ENCODE results near the gene DLD. TPM values are rescaled to one million over a fixed set of nuclear protein-coding genes. Genes with fewer than 3 reads are reported as not detected.
"Not testable (repeated sequence)": the region's sequence is repeated elsewhere in the genome, so short reads cannot be mapped to it uniquely, and the experiment has no call there.

The DLD gene
- total and polyA plus RNA-seq, 2 of the 13 experiments (the other 11 are each of a cell fraction or from before 2014, with no cell fraction given) = 56.8 to 95.2 TPM

- CTCF ChIA-PET (ENCODE audit: low intra/inter-chr PET ratio, low total read pairs); FAIRE-seq; DNase-seq (ENCODE audit: low spot score); H3K4me2 ChIP-seq (ENCODE audit: low read depth, low read length); H3K79me2 ChIP-seq (ENCODE audit: insufficient read depth, low read length); H3K36me3 ChIP-seq (replicated peaks in 1 of 2; ENCODE audit: control insufficient read depth in 1 of 2, insufficient read depth in 2 of 2, low read length in 2 of 2); ATAC-seq; H3K9ac ChIP-seq (ENCODE audit: insufficient read depth, low read depth, low read length); BruUV-seq (replicated peaks); H3K9me3 ChIP-seq (ENCODE audit: low read length); H3K4me3 ChIP-seq (replicated peaks in 1 of 3; ENCODE audit: insufficient read depth in 1 of 3, low read depth in 2 of 3, low read length in 3 of 3); H4K20me1 ChIP-seq (ENCODE audit: insufficient read depth, low read length); H3K4me1 ChIP-seq (ENCODE audit: insufficient read depth, low read length); intact Hi-C loops (cut with micrococcal nuclease; ENCODE audit: unreplicated experiment); POLR2A ChIA-PET; in situ Hi-C loops (cut with HindIII; ENCODE audit: extremely low pct_ligation_motif_present, low pct_unique_long_range_greater_than_20kb); H2AFZ ChIP-seq (ENCODE audit: low read length); H3K27ac ChIP-seq (ENCODE audit: extremely low read length, insufficient read depth, low read length): not testable (repeated sequence)
- peaks cover 0 to 22% of the 10 kb centered on the region in 2 experiments; a peak in 4 of 5 replicates for H3K27me3 ChIP-seq (ENCODE audit: control insufficient read depth in 1 of 2, insufficient read depth in 2 of 2, low read length in 2 of 2)
- 95% methylated on average over 10 of the region's 31 CpGs for WGBS (ENCODE audit: low lambda C conversion rate)
Observed at GRCh38 chr7:107848211-107848610, 42.8 kb upstream of the DLD start.

- Histone ChIP-seq H3K4me1 (ENCODE audit: insufficient read depth, low read length) (peaks cover 6% of the 10 kb centered on the region), H3K79me2 (ENCODE audit: insufficient read depth, low read length) (no peaks in the 10 kb centered on the region), H3K4me3 (replicated peaks in 1 of 3; ENCODE audit: insufficient read depth in 1 of 3, low read depth in 2 of 3, low read length in 3 of 3) (no peak overlapping the region), H3K27me3 (ENCODE audit: control insufficient read depth in 1 of 2, insufficient read depth in 2 of 2, low read length in 2 of 2) (peaks cover 0 to 28% of the 10 kb centered on the region in 2 experiments; a peak in 4 of 5 replicates), H3K36me3 (replicated peaks in 1 of 2; ENCODE audit: control insufficient read depth in 1 of 2, insufficient read depth in 2 of 2, low read length in 2 of 2) (no peaks in the 10 kb centered on the region), H3K4me2 (ENCODE audit: low read depth, low read length) (no peak overlapping the region), H3K9ac (ENCODE audit: insufficient read depth, low read depth, low read length) (no peak overlapping the region), H3K9me3 (ENCODE audit: low read length) (no peaks in the 10 kb centered on the region), H3K27ac (ENCODE audit: extremely low read length, insufficient read depth, low read length) (no peak overlapping the region), H4K20me1 (ENCODE audit: insufficient read depth, low read length) (no peaks in the 10 kb centered on the region), H2AFZ (ENCODE audit: low read length) (no peak overlapping the region)
- FAIRE-seq = no peak
- DNase-seq (ENCODE audit: low spot score) = no peak
- CTCF ChIA-PET (ENCODE audit: low intra/inter-chr PET ratio, low total read pairs) = no interaction called here
- in situ Hi-C loops (cut with HindIII; ENCODE audit: extremely low pct_ligation_motif_present, low pct_unique_long_range_greater_than_20kb) = loop anchor here (25.0 kb wide), 1 partner anchor 388 kb away; the partner anchor contains the start of gene GPR22
- POLR2A ChIA-PET = no interaction called here
- 66% methylated on average over 4 of the region's 4 CpGs for WGBS (ENCODE audit: low lambda C conversion rate)
- intact Hi-C loops (cut with micrococcal nuclease; ENCODE audit: unreplicated experiment) = no loop called here
- ATAC-seq = no peak
- no TSS peak for BruUV-seq (replicated peaks)
- no peak for TF ChIP-seq SYNCRIP (IDR thresholded peaks at IDR 0.05; ENCODE audit: insufficient read depth, low read depth, low read length)
- no peak for TF ChIP-seq SIX4 (CRISPR knock-in tag; IDR thresholded peaks at IDR 0.05)
- no peak for TF ChIP-seq SSRP1 (CRISPR knock-in tag; IDR thresholded peaks at IDR 0.05)
- TF ChIP-seq ZNF530 (CRISPR knock-in tag; IDR thresholded peaks at IDR 0.05; ENCODE audit: low read depth) = no peak
- TF ChIP-seq SP4 (CRISPR knock-in tag; IDR thresholded peaks at IDR 0.05) = no peak
- TF ChIP-seq YEATS2 (CRISPR knock-in tag; IDR thresholded peaks at IDR 0.05; ENCODE audit: borderline replicate concordance) = no peak
- TF ChIP-seq ZNF350 (CRISPR knock-in tag; IDR thresholded peaks at IDR 0.05; ENCODE audit: borderline replicate concordance, low read depth) = no peak
- TF ChIP-seq STAT5B (CRISPR knock-in tag; IDR thresholded peaks at IDR 0.05) = no peak
- TF ChIP-seq RAD21 (CRISPR knock-in tag; IDR thresholded peaks at IDR 0.05) = no peak
- TF ChIP-seq ZNF44 (CRISPR knock-in tag; IDR thresholded peaks at IDR 0.05) = no peak
- TF ChIP-seq THAP11 (CRISPR knock-in tag; IDR thresholded peaks at IDR 0.05) = no peak
- no peak for TF ChIP-seq CEBPZ (IDR thresholded peaks at IDR 0.05; ENCODE audit: low read length)
- TF ChIP-seq ZNF552 (CRISPR knock-in tag; IDR thresholded peaks at IDR 0.05; ENCODE audit: borderline replicate concordance) = no peak
- no peak for TF ChIP-seq ZNF207 (IDR thresholded peaks at IDR 0.05; ENCODE audit: borderline replicate concordance)
- TF ChIP-seq RBFOX2 (IDR thresholded peaks at IDR 0.05; ENCODE audit: low read depth, low read length) = no peak
Observed at GRCh38 chr7:107850216-107850615, 40.8 kb upstream of the DLD start.

Measured in HepG2 (cell line).